ENCODE data around the gene IQCN. TPM values are rescaled to one million over a fixed set of nuclear protein-coding genes. Genes with fewer than 3 reads are reported as not detected.

Gene IQCN
- total and polyA plus RNA-seq, 2 donors (not counting 1 experiment from before 2014, with no cell fraction given), result 52.0 to 63.6 TPM

DNA sequence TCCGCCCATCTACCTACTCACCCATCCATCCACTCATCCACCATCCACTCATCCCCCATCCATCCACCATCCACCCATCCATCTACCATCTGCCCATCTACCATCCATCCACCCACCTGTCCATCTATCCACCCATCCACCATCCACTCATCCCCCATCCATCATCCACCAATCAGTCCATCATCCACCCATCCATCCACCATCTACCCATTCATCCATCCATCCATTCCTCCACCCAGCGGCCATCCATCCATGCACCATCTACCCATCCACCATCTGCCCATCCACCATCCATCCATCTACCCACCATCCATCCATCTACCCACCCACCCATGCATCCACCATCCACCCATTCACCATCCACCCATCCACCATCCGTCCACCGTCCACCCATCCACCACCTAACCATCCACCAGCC, 20.8 kb upstream of the IQCN start:
- H4K20me1 ChIP-seq (ENCODE audit: control insufficient read depth, insufficient read depth, low read length, poor library complexity, severe bottlenecking), result no peaks in the 10 kb centered on the region
- H3K27ac ChIP-seq (ENCODE audit: low read length in 2 of 2), result peak overlapping the region in 1 of 2 donors; percentile 100
- H3K4me1 ChIP-seq (ENCODE audit: control insufficient read depth in 2 of 2, insufficient read depth in 2 of 2, low read length in 2 of 2), result peaks cover 32 to 46% of the 10 kb centered on the region in 2 donors
- H3K4me2 ChIP-seq (replicated peaks; ENCODE audit: low read depth, low read length, poor library complexity, severe bottlenecking), result no peak overlapping the region
- no peak for ATAC-seq (ENCODE audit: low read depth)
- H3K4me3 ChIP-seq (ENCODE audit: control extremely low read depth in 1 of 5, extremely low read depth in 1 of 5, insufficient read depth in 1 of 5, low read depth in 2 of 5, low read length in 4 of 5), result no peak overlapping the region
- peaks cover 9% of the 10 kb centered on the region for H3K79me2 ChIP-seq (ENCODE audit: control insufficient read depth, insufficient read depth, low read length)
- H2AFZ ChIP-seq (ENCODE audit: insufficient read depth, low read depth, low read length, poor library complexity, severe bottlenecking), result no peak overlapping the region
- DNase-seq, result no peak
- H3K36me3 ChIP-seq (replicated peaks in 1 of 2; ENCODE audit: control extremely low read depth in 1 of 2, control insufficient read depth in 1 of 2, extremely low read depth in 1 of 2, insufficient read depth in 2 of 2, low read length in 1 of 2), result no peaks in the 10 kb centered on the region
- TF ChIP-seq EZH2 (IDR thresholded peaks at IDR 0.05; ENCODE audit: borderline replicate concordance, insufficient read depth, low read depth, low read length, poor library complexity, severe bottlenecking) (no peak), CTCF (IDR thresholded peaks at IDR 0.05) (no peak)
- no peaks in the 10 kb centered on the region for H3K9me3 Mint-ChIP-seq (ENCODE audit: insufficient read depth)
- H3K4me1 Mint-ChIP-seq, result peaks cover 47% of the 10 kb centered on the region
- H3K9me3 ChIP-seq (ENCODE audit: control extremely low read depth in 1 of 3, control insufficient read depth in 2 of 3, insufficient read depth in 1 of 3, low read length in 2 of 3), result no peaks in the 10 kb centered on the region
- no peaks in the 10 kb centered on the region for H3K27me3 ChIP-seq (replicated peaks in 1 of 4; ENCODE audit: control extremely low read depth in 1 of 4, control insufficient read depth in 3 of 4, insufficient read depth in 4 of 4, low read length in 3 of 4)
- H3K27ac Mint-ChIP-seq, result peak overlapping the region; percentile 96
- intact Hi-C loops (cut with micrococcal nuclease), result loop anchor here (2.0 kb wide), 1 partner anchor 14 kb away; the partner anchor contains the start of gene JUND
- peak overlapping the region; percentile 82 for H3K4me3 Mint-ChIP-seq
- H3K9ac ChIP-seq (ENCODE audit: low read length), result no peak overlapping the region
- 90% methylated on average over 4 of the region's 4 CpGs for WGBS (ENCODE audit: insufficient coverage)
- CTCF ChIA-PET, result interaction anchor here (6.5 kb wide), 1 partner anchor 14 kb away, joined by 138 read pairs; the partner anchor contains the start of gene JUND
- POLR2A ChIA-PET, result interaction anchor here (0.7 to 6.6 kb wide), 2 partner anchors 10 to 15 kb away, joined by 3 to 318 read pairs; partner anchors contain the start of gene JUND
- no peaks in the 10 kb centered on the region for H3K27me3 Mint-ChIP-seq

DNA sequence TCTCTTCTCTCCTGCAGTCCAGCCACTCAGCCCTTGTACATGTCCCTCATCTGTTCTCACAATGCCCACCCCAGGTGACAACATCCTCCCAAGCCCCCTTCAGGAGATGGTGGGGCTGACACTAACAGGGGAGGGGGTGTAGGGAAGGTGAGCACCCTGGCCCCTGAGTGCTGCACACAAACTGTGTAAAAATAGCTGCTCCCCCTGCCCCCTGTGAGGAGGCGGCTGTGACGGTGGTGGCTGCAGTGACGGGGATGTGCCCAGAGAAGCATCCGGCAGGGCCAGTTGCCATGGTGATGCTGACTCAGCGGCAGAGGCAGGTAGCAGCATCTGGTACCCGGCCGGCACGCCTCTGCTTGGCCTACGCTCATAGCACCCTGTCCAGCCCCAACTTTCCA, 20.2 kb upstream of the IQCN start:
- H3K4me1 Mint-ChIP-seq, result peaks cover 53% of the 10 kb centered on the region
- POLR2A ChIA-PET, result interaction anchor here (0.7 to 6.6 kb wide), 3 partner anchors 9 to 15 kb away, joined by 3 to 318 read pairs (median 213); partner anchors contain the start of gene JUND
- Histone ChIP-seq H3K79me2 (ENCODE audit: control insufficient read depth, insufficient read depth, low read length) (peaks cover 9% of the 10 kb centered on the region), H3K9me3 (ENCODE audit: control extremely low read depth in 1 of 3, control insufficient read depth in 2 of 3, insufficient read depth in 1 of 3, low read length in 2 of 3) (no peaks in the 10 kb centered on the region), H3K27ac (ENCODE audit: low read length in 2 of 2) (peak overlapping the region; percentile 71 to 100), H3K4me1 (ENCODE audit: control insufficient read depth in 2 of 2, insufficient read depth in 2 of 2, low read length in 2 of 2) (peaks cover 38 to 52% of the 10 kb centered on the region in 2 donors), H3K9ac (ENCODE audit: low read length) (no peak overlapping the region), H4K20me1 (ENCODE audit: control insufficient read depth, insufficient read depth, low read length, poor library complexity, severe bottlenecking) (no peaks in the 10 kb centered on the region), H3K27me3 (replicated peaks in 1 of 4; ENCODE audit: control extremely low read depth in 1 of 4, control insufficient read depth in 3 of 4, insufficient read depth in 4 of 4, low read length in 3 of 4) (no peaks in the 10 kb centered on the region), H3K36me3 (replicated peaks in 1 of 2; ENCODE audit: control extremely low read depth in 1 of 2, control insufficient read depth in 1 of 2, extremely low read depth in 1 of 2, insufficient read depth in 2 of 2, low read length in 1 of 2) (no peaks in the 10 kb centered on the region), H3K4me3 (ENCODE audit: control extremely low read depth in 1 of 5, extremely low read depth in 1 of 5, insufficient read depth in 1 of 5, low read depth in 2 of 5, low read length in 4 of 5) (no peak overlapping the region), H3K4me2 (replicated peaks; ENCODE audit: low read depth, low read length, poor library complexity, severe bottlenecking) (no peak overlapping the region), H2AFZ (ENCODE audit: insufficient read depth, low read depth, low read length, poor library complexity, severe bottlenecking) (no peak overlapping the region)
- CTCF ChIA-PET, result interaction anchor here (1.0 to 6.5 kb wide), 2 partner anchors 10 to 14 kb away, joined by 3 to 138 read pairs; partner anchors contain the start of gene JUND
- peak overlapping the region; percentile 82 for H3K4me3 Mint-ChIP-seq
- no peaks in the 10 kb centered on the region for H3K9me3 Mint-ChIP-seq (ENCODE audit: insufficient read depth)
- H3K27me3 Mint-ChIP-seq, result no peaks in the 10 kb centered on the region
- no peak for TF ChIP-seq EZH2 (IDR thresholded peaks at IDR 0.05; ENCODE audit: borderline replicate concordance, insufficient read depth, low read depth, low read length, poor library complexity, severe bottlenecking)
- TF ChIP-seq CTCF (IDR thresholded peaks at IDR 0.05), result no peak
- intact Hi-C loops (cut with micrococcal nuclease), result loop anchor here (1.0 to 5.0 kb wide), 4 partner anchors 10 to 272 kb away; partner anchors contain the start of genes JUND and LSM4
- DNase-seq, result peak; percentile 88
- WGBS (ENCODE audit: insufficient coverage), result 26% methylated on average over 9 of the region's 9 CpGs
- peak overlapping the region; percentile 96 for H3K27ac Mint-ChIP-seq
- peak; percentile 25 for ATAC-seq (ENCODE audit: low read depth)
